Dermis blood vessel endothelial cell (primary cell): ENCODE results near the gene PROCR. TPM values are rescaled to one million over a fixed set of nuclear protein-coding genes. Genes with fewer than 3 reads are reported as not detected.
"Not testable (repeated sequence)": the region's sequence is repeated elsewhere in the genome, so short reads cannot be mapped to it uniquely, and the experiment has no call there.

ENCODE experiments used
- DNase-seq: peaks from one replicate; pipeline ENCODE4 v3.0.0; 2010
- total RNA-seq: library from RNA; depleted of rRNA; stranded (reverse); fragments of >200 nt; gene quantifications from 2 replicates; pipeline ENCODE4 v1.2.3, GENCODE V29; 2014

The PROCR gene
- total RNA-seq, 1 donor from 2014 or later: 124 TPM

GRCh38 chr20:35193031-35193791 lies 21.3 kb downstream of the PROCR start:
- DNase-seq: not testable (repeated sequence)

- DNase-seq: no peak
These were observed 24.4 kb downstream of the PROCR start for GRCh38 chr20:35196313-35196712.

- no peak for DNase-seq
These were observed 27.9 kb downstream of the PROCR start for GRCh38 chr20:35199740-35200139.

- DNase-seq: peak; percentile 41
These were observed 28.4 kb downstream of the PROCR start for GRCh38 chr20:35200267-35200666.

GRCh38 chr20:35201467-35201866 lies 29.6 kb downstream of the PROCR start:
- not testable (repeated sequence) for DNase-seq

GRCh38 chr20:35206802-35207201 lies 34.9 kb downstream of the PROCR start:
- DNase-seq: no peak

- DNase-seq: peak; percentile 93
These were observed 36.2 kb downstream of the PROCR start for GRCh38 chr20:35207950-35208611.

GRCh38 chr20:35215066-35215956 lies 43.4 kb downstream of the PROCR start:
- peak; percentile 19 for DNase-seq

- no peak for DNase-seq
These were observed 44.7 kb downstream of the PROCR start for GRCh38 chr20:35216541-35216940.

- DNase-seq: no peak
These were observed 52.1 kb downstream of the PROCR start for GRCh38 chr20:35223941-35224340.

GRCh38 chr20:35224536-35224935 lies 52.7 kb downstream of the PROCR start:
- no peak for DNase-seq

- peak; percentile 86 for DNase-seq
These were observed 53.6 kb downstream of the PROCR start for GRCh38 chr20:35225319-35226125.

- DNase-seq: no peak
These were observed 54.4 kb downstream of the PROCR start, which contains the start of gene MMP24 for GRCh38 chr20:35226126-35226883. MMP24 (plus strand) TSS chr20:35226690; CDS start chr20:35226739, 49 bp downstream.

Other genes starting within 250 kb of the PROCR start
- 73.7 and 88.7 TPM in 2 replicates for gene GSS, start 216.3 kb upstream of the PROCR start, total RNA-seq
- gene MYH7B, start 216.2 kb upstream of the PROCR start, total RNA-seq: under 0.01 and 0.17 TPM in 2 replicates
- 90.2 and 100 TPM in 2 replicates for gene TRPC4AP, start 79.3 kb upstream of the PROCR start, total RNA-seq
- 82.9 and 92.2 TPM in 2 replicates for gene EDEM2, start 24.7 kb upstream of the PROCR start, total RNA-seq
- gene MMP24, start 54.6 kb downstream of the PROCR start, total RNA-seq: 0.68 and 0.88 TPM in 2 replicates
- gene MMP24OS, start 106.0 kb downstream of the PROCR start, total RNA-seq: 7.3 TPM in 2 replicates
- 147 and 186 TPM in 2 replicates for gene EIF6, start 112.7 kb downstream of the PROCR start, total RNA-seq
- gene FAM83C, start 120.4 kb downstream of the PROCR start, total RNA-seq: not detected in 2 replicates
- 20.4 and 22.6 TPM in 2 replicates for gene UQCC1, start 239.9 kb downstream of the PROCR start, total RNA-seq